Subcutaneous adipose tissue (tissue), 4 donors: ENCODE measurements around the gene NAV2. TPM values are rescaled to one million over a fixed set of nuclear protein-coding genes. Genes with fewer than 3 reads are reported as not detected.

Experiments
- CTCF ChIP-seq: fragments of 450-650 bp; IDR thresholded peaks from one replicate; pipeline ENCODE4 v1.5.1; 2016; ENCODE audit warnings: low read depth, mild to moderate bottlenecking, control low read depth, antibody characterized with exemption, moderate library complexity
- total RNA-seq, 4 donors: library from RNA; depleted of rRNA; stranded (reverse); fragments of >200 nt; gene quantifications; one replicate each; pipeline ENCODE4 v1.1.0, GENCODE V29; 2016

Gene NAV2
- total RNA-seq, 4 donors from 2014 or later: 13.6 to 31.5 (median 27.8) TPM

GRCh38 chr11:20010851-20011225 lies 298.2 kb downstream of the NAV2 start:
- TF ChIP-seq CTCF: no peak

DNA sequence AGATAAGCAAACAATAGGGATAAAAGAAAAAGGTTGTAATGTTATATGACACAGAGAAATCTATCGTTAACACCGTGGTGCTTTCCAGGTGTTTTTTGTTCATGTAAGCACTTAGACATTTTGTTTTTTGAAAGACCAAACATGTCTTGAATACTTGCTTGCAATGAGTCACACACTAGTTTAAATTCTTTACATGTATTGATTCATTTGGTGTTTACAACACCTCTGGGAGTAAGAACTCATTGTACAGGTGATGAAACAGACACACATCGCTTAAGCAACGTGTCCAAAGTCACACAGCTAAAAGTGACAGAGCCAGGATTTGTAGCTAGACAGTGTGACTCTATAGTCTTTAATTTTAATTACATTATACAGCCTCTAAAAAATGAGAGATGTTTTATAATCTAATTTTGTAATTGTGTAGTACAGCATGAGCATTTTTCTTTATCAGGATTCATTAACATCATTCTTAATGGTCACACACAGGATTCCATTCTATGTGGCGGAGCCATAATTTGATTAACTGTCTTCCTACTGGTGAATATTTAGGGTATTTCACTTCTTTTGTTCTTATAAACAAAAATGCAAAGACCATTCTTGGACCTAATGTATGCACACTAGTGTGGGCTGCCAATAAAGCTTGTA lies 298.8 kb downstream of the NAV2 start:
- TF ChIP-seq CTCF: no peak

DNA sequence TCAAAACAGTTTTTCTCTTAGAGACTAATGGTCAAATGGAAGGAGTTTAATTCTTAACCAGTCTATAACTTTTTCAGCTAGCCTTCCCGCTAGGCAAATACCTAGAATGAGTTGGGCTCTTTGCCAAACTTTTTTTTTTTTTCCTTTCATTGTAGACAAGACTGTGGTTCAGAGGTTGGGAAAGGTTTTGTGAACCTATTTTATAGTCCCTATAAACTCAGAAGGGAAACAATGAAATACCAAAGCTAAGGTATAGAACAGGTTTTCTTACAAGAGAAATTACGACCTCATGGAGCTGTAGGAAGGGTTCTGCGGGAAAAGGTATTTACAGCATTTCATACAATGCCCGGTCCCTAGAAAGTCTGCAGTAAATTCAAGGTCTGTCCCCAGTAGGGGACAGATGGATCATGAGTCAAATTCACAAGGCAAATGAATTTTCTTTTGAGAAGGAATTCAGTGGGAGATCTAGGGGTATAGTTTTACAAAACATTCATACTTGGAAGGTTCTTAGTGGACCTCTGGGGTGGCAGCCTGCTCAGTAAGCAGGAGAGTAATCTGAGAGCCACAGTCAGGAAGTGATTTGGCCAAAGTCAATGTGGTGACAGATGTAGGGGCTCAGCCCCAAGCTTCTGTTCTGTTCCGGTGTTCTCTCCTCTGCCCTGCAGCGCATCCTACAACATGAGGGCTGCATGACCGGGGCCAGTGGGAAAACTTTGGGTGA lies 300.9 kb downstream of the NAV2 start:
- TF ChIP-seq CTCF: no peak

DNA sequence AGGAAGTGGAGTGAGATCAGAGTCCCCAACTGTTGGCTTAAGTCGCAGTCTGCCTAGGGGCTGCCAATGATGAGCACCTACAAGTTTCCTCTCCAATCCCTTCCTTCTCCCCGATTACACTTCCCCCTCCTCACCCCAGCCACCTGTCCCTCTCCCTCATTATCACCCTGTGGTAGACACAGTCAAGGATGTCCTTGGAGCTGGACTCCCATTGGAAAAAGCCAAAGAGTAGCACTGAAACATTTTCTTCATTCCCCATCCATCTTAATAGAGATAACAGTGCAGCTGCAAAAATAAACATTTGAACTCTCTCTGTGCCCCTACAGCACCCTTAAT lies 301.4 kb downstream of the NAV2 start:
- no peak for TF ChIP-seq CTCF

GRCh38 chr11:20015101-20015500 lies 302.5 kb downstream of the NAV2 start:
- TF ChIP-seq CTCF: no peak

DNA sequence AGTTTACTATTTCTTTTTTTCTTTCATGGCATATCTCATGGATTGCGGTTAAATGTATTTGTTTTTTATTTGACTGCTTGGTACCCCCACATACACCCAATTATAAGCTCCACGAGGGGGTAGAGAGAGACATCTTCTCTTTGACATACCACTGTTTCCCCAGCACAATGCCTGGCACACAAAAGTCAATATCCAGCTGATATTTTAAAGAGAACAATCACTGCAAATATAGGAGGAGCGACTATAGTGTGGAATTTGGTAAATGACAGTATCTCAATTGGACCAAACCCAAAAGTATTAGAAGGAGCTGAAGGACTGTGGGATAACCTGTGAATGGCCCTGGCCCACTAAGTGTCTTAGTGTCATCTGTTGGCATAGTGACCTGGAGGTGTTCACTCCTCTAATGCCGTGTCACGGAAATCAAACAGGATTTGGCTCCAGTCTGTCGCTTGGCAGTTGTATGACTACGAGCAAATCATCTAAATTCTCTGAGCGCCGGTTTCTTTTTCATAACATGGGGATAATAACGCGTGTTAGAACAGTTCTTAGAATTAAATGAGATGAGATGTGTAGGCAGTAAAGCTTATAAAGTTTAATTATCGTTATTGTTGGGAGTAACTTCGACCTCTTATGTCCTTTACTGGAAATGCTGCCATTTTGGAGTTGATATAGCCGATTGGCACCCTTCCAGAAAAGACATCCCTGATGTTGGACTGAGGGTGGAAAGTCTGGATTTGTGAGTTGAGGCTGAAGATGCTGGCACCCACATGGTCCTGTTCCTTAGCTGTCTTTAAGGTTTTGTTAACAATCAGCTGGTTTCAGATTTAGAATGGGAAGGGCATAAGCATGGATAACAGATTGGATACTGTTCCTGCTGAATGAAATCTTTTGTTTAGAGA lies 303.1 kb downstream of the NAV2 start:
- no peak for TF ChIP-seq CTCF

DNA sequence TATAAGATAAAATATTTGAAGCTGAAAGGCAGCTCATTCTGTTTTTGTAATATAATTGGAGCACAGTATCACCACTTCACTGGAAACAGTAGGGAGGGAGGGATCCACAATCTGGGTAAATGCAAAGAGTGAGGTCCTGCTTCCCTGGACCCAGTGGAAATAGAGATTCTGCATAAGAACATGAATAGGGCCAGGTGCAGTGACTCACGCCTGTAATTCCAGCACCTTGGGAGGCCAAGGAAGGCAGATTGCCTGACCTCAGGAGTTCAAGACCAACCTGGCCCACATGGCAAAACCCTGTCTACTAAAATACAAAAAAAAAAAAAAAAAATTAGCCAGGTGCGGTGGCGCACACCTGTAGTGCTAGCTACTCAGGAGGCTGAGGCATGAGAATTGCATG lies 303.9 kb downstream of the NAV2 start:
- TF ChIP-seq CTCF: no peak
